GM21381 (cell line): ENCODE results near the gene C3.
A peak's percentile ranks its signal among the peaks of the same experiment; 100 is the strongest.

Experiments used
- ATAC-seq: cut with Tn5 transposase; IDR thresholded peaks from one replicate; pipeline ENCODE4 v1.9.1; 2021; ENCODE audit warnings: mild to moderate bottlenecking, moderate library complexity; ENCODE audit not compliant: unreplicated experiment

The C3 gene

GRCh38 chr19:6745965-6746364 is 25.5 kb upstream of the C3 start:
- no peak for ATAC-seq

DNA sequence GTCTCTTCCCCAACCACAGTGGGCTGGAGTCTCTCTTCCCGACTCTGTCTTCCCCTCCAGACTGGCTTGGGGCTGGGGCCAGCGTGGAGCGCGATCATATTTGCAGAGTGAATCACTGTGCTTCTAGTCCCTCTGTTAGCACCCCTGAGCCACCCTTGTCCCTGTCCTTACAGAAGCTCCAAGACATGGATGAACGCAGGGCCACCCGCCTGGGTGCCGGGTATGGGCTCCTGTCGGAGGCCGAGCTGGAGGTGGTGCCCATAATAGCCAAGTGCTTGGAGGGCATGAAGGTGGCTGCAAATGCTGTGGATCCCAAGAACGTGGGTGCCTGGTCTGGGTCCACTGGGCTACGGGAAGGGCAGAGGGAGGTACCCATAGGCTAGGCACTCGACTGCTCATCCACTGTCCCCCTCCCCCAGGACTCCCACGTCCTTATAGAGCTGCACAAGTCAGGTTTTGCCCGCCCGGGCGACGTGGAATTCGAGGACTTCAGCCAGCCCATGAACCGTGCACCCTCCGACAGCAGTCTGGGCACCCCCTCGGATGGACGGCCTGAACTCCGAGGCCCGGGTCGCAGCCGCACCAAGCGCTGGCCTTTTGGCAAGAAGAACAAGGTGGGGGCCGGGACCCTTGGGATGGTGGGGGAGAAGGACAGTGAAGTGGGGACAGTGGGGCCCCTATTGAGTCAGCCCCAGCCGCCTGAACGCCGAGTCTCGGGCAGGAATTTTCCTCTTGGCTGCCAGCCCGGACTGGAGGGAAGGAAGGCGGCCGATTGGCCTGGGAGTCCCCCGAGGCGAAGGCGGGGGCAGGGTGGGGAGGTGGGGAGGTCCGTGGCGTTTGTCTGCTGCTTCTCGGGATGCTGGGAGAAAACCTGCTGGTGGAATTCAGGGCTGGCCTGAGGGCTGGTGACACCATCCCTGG is 24.2 kb upstream of the C3 start:
- no peak for ATAC-seq

GRCh38 chr19:6743714-6744380 is 23.4 kb upstream of the C3 start:
- no peak for ATAC-seq

DNA sequence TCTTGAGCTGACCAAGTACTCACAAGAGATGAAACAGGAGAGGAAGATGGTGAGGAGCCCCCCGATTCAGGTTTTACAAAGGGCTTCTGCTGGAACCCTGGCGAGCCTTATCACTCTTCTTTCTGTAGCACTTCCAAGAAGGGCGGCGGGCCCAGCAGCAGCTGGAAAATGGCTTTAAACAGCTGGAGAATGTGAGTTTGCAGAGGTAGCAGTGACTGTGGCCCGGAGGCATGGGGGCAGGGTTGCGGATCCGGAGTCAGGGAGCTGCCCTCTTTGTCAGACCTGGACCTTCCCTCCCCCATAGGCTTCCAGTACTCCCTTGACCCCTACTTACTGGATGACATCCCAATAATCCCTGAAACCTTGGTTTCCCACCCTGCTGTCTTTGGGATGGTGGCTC is 22.6 kb upstream of the C3 start:
- ATAC-seq, result no peak

DNA sequence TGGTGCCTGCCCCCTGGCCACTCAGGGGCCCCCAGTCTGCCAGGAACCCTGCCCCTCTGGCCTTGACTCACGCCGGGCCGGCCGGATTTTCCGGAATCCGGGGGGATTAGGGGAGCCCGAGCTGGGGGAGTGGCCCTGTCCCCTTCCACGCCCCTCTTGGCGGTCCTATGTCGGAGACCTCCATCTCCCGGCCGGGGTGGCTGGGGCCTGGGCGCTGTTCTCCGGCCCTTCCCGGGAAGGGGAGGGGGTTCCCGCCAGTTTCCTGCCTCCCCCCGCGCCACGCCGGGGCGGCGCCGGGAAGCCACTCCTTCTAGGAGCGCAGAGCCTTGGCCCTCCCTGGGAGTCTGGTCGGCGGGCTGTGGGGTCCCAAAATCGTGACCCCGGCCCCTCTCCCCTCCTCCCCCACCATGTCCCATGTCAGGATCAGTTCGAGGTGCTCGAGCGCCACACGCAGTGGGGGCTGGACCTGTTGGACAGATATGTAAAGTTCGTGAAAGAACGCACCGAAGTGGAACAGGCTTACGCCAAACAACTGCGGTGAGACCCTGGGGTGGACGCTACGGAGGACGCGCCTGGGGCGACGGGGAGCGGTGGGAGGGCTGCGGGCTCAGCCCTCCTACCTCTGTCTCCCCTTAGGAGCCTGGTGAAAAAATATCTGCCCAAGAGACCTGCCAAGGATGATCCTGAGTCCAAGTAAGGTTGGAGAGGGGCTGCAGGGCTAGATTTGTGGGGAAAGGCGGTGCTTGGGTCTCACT is 20.3 kb upstream of the C3 start:
- ATAC-seq, result no peak

DNA sequence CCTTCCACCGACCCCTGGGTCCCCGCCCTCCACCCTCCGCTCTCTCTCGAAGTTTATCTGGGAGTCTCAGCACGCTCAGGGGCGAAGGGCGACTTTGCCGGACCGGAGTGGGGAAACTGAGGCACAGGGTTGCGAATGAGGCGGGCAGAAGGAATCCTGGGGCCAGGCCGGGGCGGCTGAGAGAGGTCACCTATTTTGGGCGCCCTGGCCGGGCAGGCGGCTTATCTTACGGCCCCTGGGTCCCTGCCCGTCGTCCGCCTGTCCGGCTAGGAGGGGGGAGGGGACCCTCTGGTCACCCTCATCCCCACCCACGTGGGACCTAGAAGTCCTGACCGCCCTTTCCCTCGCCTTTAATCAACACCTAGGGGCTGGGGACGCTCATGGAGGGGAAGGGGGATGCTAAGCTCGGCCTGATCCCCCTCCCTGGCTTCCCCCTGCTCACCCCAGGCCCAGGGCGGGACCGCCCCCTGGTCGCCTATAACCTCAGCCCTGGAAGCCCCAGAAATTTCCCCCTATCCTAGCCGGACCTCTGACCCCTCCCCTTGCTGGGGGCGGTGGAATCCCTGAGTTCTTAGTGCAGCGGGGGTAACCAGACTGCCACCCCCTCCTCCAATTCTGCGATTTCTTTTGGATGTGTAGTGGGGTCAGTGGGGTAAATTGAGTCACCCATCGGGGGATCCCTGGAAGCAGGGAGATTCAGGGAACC is 19.6 kb upstream of the C3 start:
- ATAC-seq, result no peak

- ATAC-seq, result no peak
Measured at GRCh38 chr19:6739390-6739882, 19.0 kb upstream of the C3 start, which contains the start of gene TRIP10. TSS of gene TRIP10 (plus strand) at chr19:6739680. CDS start at chr19:6739762, 82 bp downstream.

GRCh38 chr19:6738787-6739389 is 18.4 kb upstream of the C3 start:
- ATAC-seq, result no peak

GRCh38 chr19:6737873-6738786 is 17.7 kb upstream of the C3 start:
- no peak for ATAC-seq

DNA sequence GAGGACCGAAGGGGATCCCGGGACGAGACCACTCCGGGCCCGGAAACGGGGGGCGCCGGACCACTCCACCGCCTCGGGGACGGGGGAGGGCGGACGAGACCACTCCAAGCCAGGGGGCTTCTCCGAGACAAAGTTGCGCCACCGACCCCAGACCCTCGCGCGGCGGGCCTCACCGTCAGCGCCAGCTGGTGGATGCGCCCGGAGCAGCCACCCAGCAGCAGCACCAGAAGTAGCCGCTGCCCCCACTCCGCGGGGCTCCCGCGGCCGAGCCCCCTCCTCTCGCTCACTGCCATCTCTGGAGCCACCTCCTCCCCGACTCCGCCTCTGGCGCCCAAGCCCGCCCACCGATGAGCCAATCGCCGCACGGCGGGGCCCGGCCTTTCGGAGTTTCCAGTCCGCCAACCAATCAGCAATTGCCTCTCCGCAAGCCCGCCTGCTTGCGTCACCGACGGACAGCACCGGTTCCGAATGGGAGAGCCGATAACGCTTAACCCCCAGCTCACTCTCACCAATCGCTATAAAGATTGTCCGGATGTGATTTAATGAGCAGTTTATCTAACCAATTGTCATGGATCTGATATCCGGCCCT is 16.9 kb upstream of the C3 start, which contains the start of gene GPR108:
Gene GPR108, minus strand, starts transcription at position 297 of the 589 bp plus-strand sequence. Its CDS starts 4 bp downstream, at position 293.
- peak; percentile 60 for ATAC-seq

- no peak for ATAC-seq
Measured at GRCh38 chr19:6736917-6737283, 16.4 kb upstream of the C3 start.

- ATAC-seq, result no peak
Measured at GRCh38 chr19:6736169-6736916, 15.9 kb upstream of the C3 start.

GRCh38 chr19:6735181-6735911 is 14.9 kb upstream of the C3 start:
- ATAC-seq, result no peak

- ATAC-seq, result no peak
Measured at GRCh38 chr19:6734096-6734696, 13.7 kb upstream of the C3 start.

DNA sequence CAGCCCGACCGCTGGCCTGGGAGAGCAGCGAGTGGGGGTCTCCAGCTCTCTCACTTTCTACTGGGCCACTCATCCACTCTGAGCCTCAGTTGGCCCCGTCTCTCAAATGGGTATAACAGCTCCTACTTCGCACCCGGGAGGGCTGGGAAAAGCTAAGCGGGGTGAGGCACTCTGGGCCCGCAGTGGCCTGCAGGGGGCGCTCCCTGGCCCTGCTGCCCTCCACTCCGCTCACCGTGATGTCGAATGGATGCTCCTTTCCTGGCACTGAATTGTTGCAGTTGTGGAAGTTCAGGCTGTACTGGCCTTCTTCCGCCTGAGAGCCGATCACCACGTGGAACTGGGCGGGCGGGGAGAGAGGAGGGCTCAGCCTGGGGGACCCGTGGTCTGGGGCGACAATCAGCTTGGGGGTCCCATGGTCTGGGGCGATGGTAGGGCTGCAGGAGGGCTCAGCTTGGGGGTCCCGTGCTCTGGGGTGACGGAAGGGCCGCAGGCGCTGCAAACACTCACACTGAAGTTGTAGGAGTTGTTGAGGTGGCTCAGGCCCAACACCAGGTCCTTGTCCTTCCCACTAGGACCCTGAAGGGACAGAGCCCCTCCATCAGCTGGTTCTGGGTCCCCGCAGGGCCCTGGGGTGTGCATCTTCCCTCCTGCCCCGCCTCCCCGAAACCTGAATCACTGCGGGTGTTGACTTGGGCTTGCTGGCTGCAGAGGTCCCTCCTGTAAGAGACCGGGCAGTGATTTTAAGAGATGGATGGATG is 13.1 kb upstream of the C3 start:
- no peak for ATAC-seq

DNA sequence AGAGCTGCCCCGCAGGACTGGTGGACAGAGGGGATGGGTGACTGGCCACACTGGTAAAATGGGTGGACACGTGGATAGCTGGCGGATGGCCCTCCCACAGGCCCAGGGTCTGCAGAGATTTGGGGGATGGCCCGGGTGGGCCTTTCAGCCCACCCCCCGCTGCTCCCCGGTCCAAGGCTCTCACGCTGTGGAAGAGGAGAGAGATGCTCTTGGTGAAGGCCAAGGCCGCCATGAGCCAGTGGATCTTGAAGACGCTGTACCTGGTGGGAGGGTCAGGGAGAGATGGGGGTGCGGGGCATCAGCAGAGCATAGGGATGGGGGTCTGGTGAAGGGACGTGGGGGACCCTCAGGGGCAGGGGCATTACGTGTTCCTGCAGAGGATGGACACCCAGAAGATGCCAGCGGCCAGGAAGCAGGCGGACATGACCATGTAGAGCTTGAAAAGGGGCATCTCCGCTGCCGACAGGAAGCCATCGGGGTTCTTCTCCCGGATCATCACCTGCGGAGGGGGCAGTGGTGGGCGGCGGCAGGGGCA is 12.4 kb upstream of the C3 start:
- no peak for ATAC-seq
